Body of pancreas (tissue), 4 donors: Measurements from ENCODE around the gene TIGD3. TPM values are rescaled to one million over a fixed set of nuclear protein-coding genes. Genes with fewer than 3 reads are reported as not detected.

Experiments
- ATAC-seq: fragments of 150-250 bp; one replicate; pipeline ENCODE4 v1.9.1; 2016
- DNase-seq, 4 donors: peaks; one replicate each; pipeline ENCODE4 v3.0.0-alpha.2; 2019
- H3K27ac ChIP-seq, 4 donors: fragments of 200-600 bp; sonication (generic); 1 replicate in 3 of 4; 2 replicates in 1 of 4; pipeline versions ENCODE4 v1.5.1 to v1.6.1; 2016 to 2019; ENCODE audit warnings: mild to moderate bottlenecking in 1 of 4, mixed read lengths in 1 of 4, moderate library complexity in 1 of 4
- H3K27me3 ChIP-seq, 2 donors: fragments of 200-600 bp; sonication (generic); one replicate each; pipeline ENCODE4 v1.6.0; 2016; ENCODE audit warnings: mild to moderate bottlenecking in 1 of 2
- H3K36me3 ChIP-seq, 2 donors: fragments of 200-600 bp; sonication (generic); replicated peaks in 1 of 2; 2 replicates each; pipeline ENCODE4 v1.5.1; 2016; ENCODE audit warnings: low read depth in 2 of 2; ENCODE audit not compliant: insufficient read depth in 1 of 2
- H3K4me1 ChIP-seq: fragments of 200-600 bp; sonication (generic); one replicate; pipeline ENCODE4 v1.6.0; 2016
- H3K4me3 ChIP-seq, 2 donors: fragments of 200-600 bp; sonication (generic); 1 replicate in 1 of 2; 2 replicates in 1 of 2; pipeline ENCODE4 v1.5.1; 2016 to 2019
- H3K9me3 ChIP-seq, 3 donors: fragments of 200-600 bp; sonication (generic); 1 replicate in 2 of 3; 2 replicates in 1 of 3; pipeline ENCODE4 v1.5.1; 2016
- POLR2A ChIP-seq, 3 donors: fragments of 450-650 bp; IDR thresholded peaks; one replicate each; pipeline ENCODE4 v1.6.1; 2016; ENCODE audit warnings: antibody characterized with exemption in 3 of 3, mild to moderate bottlenecking in 2 of 3
- WGBS, 2 donors: methylation state at CpG; one replicate each; pipeline ENCODE4 v1.1.5; 2017; 5-methylcytosine and 5-hydroxymethylcytosine counted together
- intact Hi-C: fragments of 100-400 bp; cut with DNase I; formaldehyde crosslinking; loops from one replicate; pipeline ENCODE4 v1.15.1; 2023
- total RNA-seq, 2 donors: library from RNA; depleted of rRNA; stranded (reverse); fragments of >200 nt; gene quantifications; one replicate each; pipeline ENCODE4 v1.1.0, GENCODE V29; 2016
- TF ChIP-seq, protein P1 (sequence below), 7 experiments: fragments of 450-650 bp in 4 of 7; fragments of 200-600 bp in 3 of 7; sonication (generic) in 3 of 7; IDR thresholded peaks; one replicate each; pipeline ENCODE4 v1.5.1; 2016 to 2019; ENCODE audit warnings: antibody characterized with exemption in 7 of 7

TIGD3 gene
- total RNA-seq, 2 donors from 2014 or later = not detected

DNA sequence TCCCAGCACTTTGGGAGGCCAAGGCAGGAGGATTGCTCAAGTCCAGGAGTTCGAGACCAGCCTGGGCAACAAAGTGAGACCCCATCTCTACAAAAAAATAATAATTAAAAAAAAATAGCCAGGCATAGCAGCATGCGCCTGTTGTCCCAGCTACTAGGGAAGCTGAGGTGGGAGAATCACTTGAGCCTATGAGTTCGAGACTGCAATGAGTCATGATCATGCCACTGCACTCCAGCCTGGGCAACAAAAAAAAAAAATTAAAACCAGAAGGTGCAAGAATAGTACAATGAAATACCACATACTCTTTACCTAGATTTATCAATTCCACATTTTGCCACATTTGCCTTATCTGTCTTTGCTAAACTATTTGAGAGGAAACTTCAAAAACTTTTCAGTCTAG is 12.7 kb upstream of the TIGD3 start:
- Histone ChIP-seq H3K4me3 (no peak overlapping the region), H3K9me3 (no peaks in the 10 kb centered on the region), H3K27me3 (no peaks in the 10 kb centered on the region), H3K27ac (no peak overlapping the region), H3K4me1 (no peaks in the 10 kb centered on the region), H3K36me3 (peaks cover 20 to 47% of the 10 kb centered on the region in 2 donors)
- DNase-seq (no peak), ATAC-seq (no peak)
- intact Hi-C loops = no loop called here
- TF ChIP-seq, protein P1, sequence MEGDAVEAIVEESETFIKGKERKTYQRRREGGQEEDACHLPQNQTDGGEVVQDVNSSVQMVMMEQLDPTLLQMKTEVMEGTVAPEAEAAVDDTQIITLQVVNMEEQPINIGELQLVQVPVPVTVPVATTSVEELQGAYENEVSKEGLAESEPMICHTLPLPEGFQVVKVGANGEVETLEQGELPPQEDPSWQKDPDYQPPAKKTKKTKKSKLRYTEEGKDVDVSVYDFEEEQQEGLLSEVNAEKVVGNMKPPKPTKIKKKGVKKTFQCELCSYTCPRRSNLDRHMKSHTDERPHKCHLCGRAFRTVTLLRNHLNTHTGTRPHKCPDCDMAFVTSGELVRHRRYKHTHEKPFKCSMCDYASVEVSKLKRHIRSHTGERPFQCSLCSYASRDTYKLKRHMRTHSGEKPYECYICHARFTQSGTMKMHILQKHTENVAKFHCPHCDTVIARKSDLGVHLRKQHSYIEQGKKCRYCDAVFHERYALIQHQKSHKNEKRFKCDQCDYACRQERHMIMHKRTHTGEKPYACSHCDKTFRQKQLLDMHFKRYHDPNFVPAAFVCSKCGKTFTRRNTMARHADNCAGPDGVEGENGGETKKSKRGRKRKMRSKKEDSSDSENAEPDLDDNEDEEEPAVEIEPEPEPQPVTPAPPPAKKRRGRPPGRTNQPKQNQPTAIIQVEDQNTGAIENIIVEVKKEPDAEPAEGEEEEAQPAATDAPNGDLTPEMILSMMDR (IDR thresholded peaks at IDR 0.05) = no peak
- TF ChIP-seq POLR2A (IDR thresholded peaks at IDR 0.05) = no peak
- 94 to 96% methylated on average over 3 of the region's 3 CpGs for WGBS, 2 donors

DNA sequence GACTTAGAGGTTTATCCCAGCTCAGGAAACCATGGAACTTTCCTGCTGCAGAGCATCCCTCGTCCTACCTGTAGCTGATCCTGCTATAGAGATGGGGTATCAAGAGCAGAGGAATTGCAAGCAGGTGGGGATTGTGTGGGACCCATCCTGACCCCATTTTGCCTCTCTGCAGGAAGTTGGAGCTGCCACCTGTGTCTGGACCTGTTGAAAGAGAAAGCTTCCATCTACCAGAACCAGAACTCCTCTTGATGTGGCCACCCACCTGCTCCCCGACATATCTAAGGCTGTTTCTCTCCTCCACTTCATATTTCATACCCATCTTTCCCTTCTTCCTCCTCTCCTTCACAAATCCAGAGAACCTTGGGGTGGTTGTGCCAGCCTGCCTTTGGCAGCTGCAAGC is 3.0 kb upstream of the TIGD3 start:
- DNase-seq = no peak
- TF ChIP-seq POLR2A (IDR thresholded peaks at IDR 0.05) = no peak
- TF ChIP-seq, protein P1 (IDR thresholded peaks at IDR 0.05) = no peak
- no peak overlapping the region for H3K27ac ChIP-seq
- intact Hi-C loops = no loop called here
- no peaks in the 10 kb centered on the region for H3K27me3 ChIP-seq
- ATAC-seq = no peak
- no peak overlapping the region for H3K4me3 ChIP-seq
- peaks cover 10 to 35% of the 10 kb centered on the region in 2 donors for H3K36me3 ChIP-seq
- no peaks in the 10 kb centered on the region for H3K9me3 ChIP-seq
- 79 to 93% methylated on average over 2 of the region's 2 CpGs for WGBS, 2 donors
- peaks cover 19% of the 10 kb centered on the region for H3K4me1 ChIP-seq

DNA sequence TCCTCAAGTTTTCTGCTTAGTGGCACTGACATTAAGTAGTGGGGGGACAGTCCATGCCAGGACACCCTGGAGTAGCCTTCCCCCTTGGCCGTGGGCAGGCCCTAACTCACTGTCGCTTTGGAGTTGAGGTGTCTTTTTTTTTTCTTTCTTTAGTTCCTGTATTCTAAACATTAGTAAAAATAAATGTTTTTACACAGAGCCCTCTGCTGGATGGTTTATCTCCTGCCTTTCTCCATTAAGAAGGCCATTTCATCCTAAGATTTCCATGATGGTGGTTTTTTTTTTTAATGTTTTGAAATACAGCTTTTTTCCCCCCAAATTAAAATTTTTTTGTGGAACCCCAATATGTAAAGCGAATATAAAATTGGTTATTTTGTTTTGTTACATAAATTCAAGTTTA is 1.8 kb upstream of the TIGD3 start:
- no peak for DNase-seq
- intact Hi-C loops = no loop called here

DNA sequence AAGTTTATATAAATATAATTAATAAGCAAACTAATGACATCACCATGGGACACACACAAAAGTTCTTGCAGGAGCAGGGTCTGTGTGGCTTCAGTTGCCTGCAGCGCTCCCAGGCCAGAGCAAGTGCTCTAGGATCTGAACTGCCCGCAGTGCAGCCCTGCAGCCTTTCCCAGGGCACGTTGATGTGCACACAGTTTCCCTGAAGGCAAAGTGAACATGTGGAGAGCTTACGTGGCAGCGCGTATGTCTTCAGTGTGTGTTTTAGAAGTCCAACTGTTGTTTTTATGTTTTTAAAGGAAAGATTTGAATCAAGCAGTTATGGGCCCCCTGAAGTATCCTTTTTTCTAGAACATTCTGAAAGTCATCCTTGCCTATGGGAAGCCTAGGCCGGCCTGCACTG is 1.2 kb upstream of the TIGD3 start:
- DNase-seq (no peak), ATAC-seq (no peak)
- H3K9me3 ChIP-seq = no peaks in the 10 kb centered on the region
- TF ChIP-seq POLR2A (IDR thresholded peaks at IDR 0.05) = no peak
- TF ChIP-seq, protein P1 (IDR thresholded peaks at IDR 0.05) = no peak
- H3K4me1 ChIP-seq = peaks cover 19% of the 10 kb centered on the region
- intact Hi-C loops = no loop called here
- no peaks in the 10 kb centered on the region for H3K27me3 ChIP-seq
- WGBS, 2 donors = 73 to 87% methylated on average over 7 of the region's 7 CpGs
- no peak overlapping the region for H3K27ac ChIP-seq
- H3K36me3 ChIP-seq = peaks cover 0 to 24% of the 10 kb centered on the region in 2 donors
- H3K4me3 ChIP-seq = no peak overlapping the region

More for the DNA sequence above, 1.8 kb upstream of the TIGD3 start:
- H3K4me1 ChIP-seq = peaks cover 19% of the 10 kb centered on the region
- no peaks in the 10 kb centered on the region for H3K9me3 ChIP-seq
- H3K4me3 ChIP-seq = no peak overlapping the region
- H3K27ac ChIP-seq = no peak overlapping the region
- no peak for ATAC-seq
- 70 to 92% methylated on average over 3 of the region's 3 CpGs for WGBS, 2 donors
- peaks cover 5 to 27% of the 10 kb centered on the region in 2 donors for H3K36me3 ChIP-seq
- no peaks in the 10 kb centered on the region for H3K27me3 ChIP-seq
- TF ChIP-seq, protein P1 (IDR thresholded peaks at IDR 0.05) = peak in 1 of 7 experiments; percentile 20
- no peak for TF ChIP-seq POLR2A (IDR thresholded peaks at IDR 0.05)

DNA sequence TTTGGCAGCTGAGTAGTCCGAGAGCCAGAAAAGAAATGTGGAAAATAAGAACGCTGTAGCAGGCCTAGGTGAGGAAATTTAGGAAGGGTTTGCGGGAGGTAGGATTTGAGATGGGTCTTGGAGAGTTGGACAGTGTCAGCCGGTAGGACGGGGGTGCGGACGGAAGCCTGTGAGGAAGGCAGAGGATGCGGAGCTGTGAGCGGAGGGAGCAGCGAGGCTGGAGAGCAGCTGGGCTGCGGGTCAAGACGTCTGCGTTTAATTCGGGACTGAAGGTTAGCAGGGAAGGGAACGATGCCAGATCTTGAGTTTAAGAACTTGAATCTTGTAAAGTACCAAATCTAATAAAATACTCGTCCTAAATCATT is 669 bp upstream of the TIGD3 start:
- 21 to 24% methylated on average over 16 of the region's 16 CpGs for WGBS, 2 donors
- Histone ChIP-seq H3K4me3 (no peak overlapping the region), H3K27ac (peak overlapping the region in 3 of 4 donors; percentile 26 to 74 (median 53)), H3K9me3 (no peaks in the 10 kb centered on the region), H3K4me1 (peaks cover 19% of the 10 kb centered on the region), H3K27me3 (no peaks in the 10 kb centered on the region), H3K36me3 (peaks cover 0 to 20% of the 10 kb centered on the region in 2 donors)
- DNase-seq = no peak
- ATAC-seq = peak; percentile 0
- no peak for TF ChIP-seq POLR2A (IDR thresholded peaks at IDR 0.05)
- TF ChIP-seq, protein P1 (IDR thresholded peaks at IDR 0.05) = no peak
- intact Hi-C loops = no loop called here
